HG02943 (cell line): ENCODE results near the gene MMP17.

Experiments used
- ATAC-seq: cut with Tn5 transposase; IDR thresholded peaks from one replicate; pipeline ENCODE4 v1.9.1; 2021; ENCODE audit warnings: mild to moderate bottlenecking, low read depth, moderate library complexity; ENCODE audit not compliant: unreplicated experiment

The MMP17 gene

DNA sequence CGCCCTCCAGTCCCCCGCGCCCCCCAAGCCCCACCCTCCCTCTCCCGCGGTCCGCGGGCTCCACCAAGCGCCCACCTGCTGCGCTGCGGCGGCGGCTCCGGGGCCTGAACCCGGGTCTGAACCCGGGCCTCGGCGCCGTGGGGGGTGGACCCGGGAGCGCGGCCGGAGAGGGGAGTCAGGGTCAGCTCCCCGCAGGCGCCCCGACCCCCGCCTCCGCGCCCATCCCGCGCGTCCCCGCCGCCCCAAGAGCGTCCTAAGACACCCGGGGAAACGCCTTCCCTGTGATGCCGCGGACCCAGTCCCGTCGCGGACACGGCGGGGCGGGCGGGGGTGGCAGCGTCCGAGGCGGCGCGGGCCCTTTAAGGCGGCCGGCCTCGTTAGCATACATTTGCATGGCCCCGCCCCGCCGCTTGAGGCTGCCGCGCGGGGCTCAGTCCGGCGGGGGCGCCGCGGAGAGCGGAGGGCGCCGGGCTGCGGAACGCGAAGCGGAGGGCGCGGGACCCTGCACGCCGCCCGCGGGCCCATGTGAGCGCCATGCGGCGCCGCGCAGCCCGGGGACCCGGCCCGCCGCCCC lies at the start of gene MMP17:
Gene MMP17 (plus strand): TSS at position 433 of the 574 bp plus-strand sequence. CDS start 102 bp downstream, at position 535.
- ATAC-seq = no peak

DNA sequence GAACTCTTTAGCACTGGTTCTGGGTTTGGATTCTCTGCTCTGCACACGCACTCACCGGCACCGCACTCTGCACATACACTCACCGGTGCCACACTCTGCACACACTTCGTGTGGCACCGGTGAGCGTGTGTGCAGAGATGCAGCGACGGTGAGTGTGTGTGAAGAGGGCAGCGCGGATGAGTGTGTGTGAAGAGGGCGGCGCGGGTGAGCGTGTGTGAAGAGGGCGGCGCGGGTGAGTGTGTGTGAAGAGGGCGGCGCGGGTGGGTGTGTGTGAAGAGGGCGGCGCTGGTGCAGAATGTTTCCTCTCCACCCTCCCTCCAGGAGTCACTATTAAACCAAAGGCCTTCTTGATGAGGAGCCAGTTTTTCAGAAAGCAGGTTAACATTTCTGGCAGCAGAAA lies 49.2 kb upstream of the MMP17 start:
- no peak for ATAC-seq

DNA sequence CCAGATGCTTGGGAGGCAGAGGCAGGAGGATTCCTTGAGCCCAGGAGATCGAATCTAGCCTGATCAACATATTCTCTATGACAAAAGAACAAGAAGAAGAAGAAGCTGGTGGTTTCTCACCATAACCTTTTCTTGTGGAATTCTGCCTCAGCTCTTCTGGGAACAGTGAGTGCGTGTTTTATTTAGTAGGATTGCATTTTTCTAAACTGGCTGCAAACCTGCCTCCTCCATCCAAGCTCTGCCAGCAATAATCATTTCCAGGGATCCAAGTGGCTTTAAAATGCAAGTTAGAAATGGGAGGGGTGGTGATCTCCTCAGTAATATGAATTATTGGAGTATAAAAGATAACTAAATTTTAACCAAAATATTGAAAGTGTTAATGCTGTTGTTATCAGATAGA lies 46.1 kb upstream of the MMP17 start:
- no peak for ATAC-seq

DNA sequence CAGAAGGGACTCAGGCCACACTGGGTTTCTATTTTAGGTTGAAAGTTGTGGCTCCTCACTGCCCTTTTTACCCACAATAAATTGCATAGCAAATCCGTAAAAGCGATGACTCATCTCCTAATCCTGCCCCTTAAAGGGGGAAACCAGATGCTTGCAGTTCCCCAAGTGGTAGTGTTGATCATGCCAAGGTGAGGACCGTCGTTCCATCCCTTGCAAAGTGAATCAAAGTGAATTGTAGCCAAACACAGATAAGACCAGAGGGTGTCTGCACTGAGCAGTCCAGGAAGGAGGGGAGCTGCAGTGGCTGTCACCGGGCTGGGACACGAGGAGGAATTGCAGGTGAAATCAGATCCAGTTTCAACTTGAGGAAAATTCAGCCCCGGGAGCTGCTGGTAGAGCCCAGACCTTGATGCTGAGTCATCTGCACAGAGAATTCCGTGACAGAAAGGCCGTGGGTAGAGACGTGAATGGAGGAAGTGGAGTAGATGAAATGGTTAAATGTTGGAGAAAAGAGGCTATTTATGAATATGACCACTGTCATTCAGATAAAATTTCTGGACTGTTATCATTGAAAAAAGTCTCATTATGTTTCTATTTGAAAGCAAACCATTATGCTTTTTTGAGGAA lies 44.2 kb upstream of the MMP17 start:
- no peak for ATAC-seq

DNA sequence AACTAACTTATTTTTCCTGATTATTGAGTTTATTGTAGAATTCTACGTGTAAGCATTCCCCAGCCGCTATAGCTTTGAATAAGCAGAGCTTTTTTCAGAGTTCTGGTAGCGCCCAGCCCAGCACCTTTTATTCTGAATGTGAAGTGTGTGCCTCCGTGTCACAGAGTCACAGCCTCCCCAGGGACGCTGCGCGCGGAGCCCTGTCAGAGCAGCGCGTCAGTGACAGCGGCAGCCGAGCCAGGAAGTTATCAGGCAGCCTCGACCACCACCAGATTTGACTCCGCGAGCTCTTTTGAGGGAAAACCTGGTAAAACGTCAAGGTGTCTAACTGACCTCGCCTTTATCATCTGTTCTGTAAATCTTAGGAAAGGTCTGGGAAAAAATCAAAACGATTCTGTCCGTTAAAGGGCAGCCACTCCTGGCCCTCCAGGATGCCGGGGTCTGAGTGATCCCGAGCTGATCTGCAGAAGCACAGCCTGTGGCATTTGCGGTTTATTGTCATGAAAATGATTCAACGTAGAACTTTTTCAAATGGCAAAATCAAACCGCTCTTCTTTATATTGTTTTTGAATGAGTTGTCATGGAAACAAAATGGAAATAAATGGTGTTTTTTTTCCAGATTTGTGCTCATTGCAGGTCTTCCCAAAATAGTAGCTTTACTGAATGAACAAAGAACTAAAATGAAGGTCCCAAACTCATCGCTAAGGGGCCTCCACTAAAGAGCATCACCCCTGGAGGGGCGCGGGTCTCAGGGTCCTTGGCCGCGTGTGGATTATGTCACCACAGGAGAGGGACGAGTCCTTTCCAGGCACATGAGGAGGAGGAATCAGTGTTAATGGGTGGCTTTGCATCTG lies 43.1 kb upstream of the MMP17 start:
- ATAC-seq = no peak

DNA sequence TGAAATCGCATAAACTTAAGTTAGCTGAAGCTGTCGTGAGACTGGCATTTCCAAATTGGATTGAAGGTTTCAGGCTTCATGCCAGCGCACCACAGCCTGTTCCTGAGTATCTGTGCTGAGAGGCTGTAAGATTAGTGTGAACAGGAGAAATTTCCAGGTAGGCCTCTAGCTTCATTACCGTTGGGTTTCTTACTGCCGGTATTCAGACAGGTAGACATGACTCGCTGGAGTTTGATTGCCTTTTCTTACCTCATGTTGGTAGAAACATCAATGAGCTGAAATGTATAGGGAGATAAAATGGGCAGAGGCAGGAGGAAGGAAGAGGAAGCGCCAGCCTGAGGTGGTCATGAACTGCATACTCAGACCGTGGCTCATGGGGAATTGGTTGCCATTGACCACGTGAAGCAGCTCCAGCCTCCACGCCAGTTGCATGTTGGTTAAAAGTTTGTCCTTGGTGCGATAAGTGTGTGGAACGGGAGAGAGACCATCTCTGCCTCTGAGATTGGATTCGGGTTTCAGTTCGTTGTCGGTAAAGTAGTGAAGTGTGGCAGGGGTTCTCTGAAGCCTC lies 42.3 kb upstream of the MMP17 start:
- no peak for ATAC-seq

DNA sequence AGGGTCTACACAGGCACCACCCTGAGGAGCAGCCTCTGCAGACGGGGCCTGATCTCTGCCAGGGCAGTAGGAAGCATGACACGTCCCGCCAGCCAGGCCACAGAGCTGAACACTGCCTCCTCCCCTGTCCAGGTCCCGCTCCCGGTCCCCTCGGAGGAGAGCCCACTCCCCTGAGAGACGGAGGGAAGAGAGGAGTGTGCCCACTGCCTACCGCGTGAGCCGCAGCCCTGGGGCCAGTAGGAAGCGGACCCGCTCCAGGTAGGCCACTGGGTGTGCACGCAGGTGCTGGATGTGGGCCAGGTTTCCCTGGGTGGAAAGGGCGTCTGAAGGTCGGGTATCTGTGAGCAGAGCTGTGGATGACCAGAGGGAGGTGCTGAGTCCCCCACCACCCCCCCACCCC lies 41.9 kb upstream of the MMP17 start:
- no peak for ATAC-seq

DNA sequence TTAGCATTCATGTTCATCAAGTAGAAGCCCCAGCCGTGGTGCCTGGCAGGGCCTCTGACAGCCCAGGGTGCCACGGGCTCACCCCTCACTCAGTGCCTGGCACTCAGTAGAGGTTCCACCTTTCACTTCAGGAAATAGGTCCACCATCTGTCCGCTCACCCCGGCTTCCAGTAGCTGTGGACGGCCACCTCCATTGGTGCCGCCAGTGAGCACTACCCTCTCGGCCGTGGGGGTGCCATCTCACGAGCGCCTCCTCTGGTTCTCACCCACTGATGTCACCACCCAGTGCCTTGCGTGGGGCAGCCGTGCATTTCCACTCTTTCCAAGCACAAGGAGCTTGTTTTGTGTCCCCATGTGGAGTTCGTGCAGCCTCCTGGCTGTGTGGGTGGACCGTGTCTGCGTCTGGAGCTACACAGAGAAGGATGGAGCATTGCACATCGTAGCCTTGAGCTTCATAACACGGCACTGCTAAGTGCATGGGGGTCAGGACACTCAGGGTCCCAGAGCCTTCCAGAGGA lies 41.0 kb upstream of the MMP17 start:
- ATAC-seq = no peak

DNA sequence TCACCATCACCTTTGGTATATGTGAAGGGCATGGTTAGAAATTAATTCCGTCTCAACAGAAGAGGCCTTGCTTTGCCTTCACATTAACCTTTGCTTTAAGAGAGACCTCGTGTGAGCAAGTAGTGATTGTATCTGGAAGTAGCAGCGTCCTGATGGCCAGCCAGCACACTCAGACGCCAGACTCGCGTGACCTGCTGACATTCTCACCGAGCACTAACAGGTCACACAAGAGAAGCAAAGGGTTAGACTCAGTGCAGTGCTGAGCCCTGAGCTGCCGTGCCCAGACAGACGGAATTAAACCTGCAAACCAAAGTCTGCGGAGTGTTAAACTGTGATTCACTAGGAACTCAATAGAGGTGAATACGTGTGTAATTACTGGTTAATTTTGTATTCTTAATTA lies 40.1 kb upstream of the MMP17 start:
- no peak for ATAC-seq

DNA sequence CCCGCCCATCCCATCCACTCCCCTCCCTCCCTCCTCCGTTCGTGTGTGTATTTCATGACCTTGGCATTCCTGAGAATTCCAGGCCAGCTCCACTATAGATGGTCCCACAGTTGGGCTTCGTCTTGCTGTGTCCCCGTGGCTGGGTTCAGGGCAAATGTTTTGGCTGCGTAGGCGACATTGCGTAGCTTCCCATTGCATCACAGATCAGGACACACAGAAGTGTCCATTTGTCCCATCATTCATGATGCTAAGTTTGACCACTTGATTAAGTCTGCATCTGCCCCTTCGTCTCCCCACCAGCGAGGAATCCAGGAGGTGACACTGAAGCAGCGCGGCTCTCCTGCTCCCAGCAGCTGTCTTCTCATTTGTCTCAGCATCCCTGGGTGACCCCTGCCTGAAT lies 38.6 kb upstream of the MMP17 start:
- ATAC-seq = no peak

DNA sequence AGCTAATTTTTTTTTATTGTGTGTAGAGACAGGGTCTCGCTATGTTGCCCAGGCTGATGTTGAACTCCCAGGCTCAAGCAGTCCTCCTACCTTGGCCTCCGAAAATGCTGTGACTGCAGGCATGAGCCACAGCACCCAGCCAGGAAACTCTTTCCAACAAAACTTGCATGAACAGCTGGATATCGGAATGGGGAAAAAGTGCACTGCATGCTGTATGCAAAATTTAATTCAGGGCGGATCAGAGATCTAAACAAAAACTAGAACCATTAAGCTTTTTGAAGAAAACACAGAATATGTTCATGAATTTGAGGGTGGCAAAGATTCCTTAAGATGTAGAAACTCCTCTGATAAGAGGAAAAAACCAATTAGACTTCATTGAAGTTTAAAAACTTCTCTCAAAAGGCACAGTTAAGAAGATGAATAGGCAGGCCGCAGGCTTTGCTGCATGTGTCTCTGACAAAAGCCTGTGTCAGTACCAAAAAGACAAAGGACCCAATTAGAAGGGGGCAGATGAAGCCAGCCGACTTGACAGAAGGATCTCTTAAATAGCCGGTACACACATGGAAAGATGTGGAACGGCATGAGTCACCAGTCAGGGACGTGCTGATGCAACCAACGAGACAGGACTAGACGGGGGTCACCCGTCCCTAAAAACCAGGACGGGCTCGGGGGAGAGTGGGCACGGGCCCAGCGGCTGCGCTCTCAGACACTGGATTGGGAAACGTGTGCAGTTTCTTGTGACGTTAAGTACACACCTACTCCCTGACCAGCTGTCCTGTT lies 34.8 kb upstream of the MMP17 start:
- ATAC-seq = no peak

DNA sequence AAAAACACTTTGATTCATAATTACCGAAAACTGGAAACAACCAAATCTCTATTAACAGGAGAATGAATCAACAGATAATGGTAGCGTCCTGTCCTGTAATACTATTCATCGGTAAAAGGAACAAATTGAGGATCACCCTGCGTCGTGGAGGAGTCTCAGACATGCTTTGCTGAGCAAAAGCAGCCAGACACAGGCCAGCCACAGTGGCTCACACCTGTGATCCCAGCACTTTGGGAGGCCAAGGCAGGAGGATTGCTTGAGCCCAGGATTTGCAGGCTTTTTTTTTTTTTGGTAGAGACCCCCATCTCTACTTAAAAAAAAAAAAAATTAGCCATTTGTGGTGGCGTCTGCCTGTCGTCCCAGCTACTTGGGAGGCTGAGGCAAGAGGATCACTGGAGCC lies 34.1 kb upstream of the MMP17 start:
- no peak for ATAC-seq

DNA sequence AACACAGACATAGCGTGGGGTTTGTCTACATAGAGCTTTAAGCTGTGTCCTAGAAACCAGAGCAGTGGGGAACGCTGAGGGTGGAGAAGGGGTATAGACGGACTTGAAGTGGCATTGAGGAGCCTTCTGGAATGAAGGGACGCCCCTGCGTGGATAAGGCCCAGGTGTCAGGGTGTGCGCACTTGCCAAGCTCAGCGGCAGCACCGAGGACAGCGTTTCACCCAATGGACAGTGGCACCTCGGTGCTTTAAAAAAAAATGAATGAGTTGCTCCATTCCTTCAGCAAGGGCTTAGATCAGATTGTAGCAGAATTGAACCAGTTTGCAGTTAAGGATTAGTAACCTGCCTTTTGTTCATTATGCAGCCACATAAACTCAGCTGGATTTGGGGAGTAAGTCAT lies 33.6 kb upstream of the MMP17 start:
- ATAC-seq = no peak

DNA sequence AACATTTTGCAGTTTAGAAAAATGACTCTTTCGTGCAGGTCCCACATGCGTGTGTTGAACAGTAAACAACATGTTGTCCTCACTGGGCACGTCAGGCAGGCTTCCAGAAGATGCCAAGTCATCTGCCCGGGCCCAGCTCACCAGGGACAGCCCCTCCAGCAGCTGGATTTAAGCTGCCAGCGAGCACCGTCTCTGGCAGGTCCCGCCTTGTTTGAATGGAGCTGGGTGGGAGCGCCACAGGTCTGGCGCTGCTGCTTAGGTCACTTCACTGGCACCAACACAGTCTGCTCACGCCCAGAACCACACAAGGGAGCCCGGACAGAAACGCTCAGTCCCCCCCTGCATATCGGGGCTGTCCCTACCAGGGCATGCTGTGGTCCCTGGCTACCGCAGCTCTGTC lies 33.1 kb upstream of the MMP17 start:
- no peak for ATAC-seq

DNA sequence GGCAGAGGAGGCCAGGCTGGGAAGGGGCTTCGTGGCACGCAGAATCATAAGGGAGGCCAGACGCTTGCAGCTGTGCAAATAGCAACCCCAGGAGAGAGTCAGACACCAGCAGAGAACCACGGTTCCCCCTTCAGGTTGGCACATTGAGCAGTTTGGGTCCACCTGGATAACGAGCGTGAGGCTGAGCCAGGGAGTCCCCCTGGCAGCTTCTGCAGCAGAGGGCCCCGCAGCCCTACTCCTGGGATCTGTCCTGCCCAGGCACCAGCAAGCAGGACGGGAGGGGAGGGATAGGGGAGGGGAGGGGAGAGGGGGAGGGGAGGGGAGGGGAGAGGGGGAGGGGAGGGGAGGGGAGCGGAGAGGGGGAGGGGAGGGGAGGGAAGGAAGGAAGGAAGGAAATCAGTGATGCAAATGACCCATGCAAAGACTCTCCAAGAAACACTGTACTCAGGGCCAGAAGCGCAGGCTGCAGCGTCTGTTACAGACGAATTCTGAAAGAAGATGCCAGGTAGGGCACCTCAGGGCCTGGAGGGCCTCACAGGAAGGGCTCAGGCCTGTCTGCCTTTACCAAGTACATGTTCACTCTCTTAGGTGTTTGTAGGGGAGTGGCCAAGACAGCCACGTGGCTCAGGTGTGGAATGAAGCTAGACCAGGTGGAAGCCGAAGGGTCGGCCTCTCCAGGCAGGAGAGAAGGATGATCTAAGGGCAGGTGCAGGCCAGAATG lies 32.3 kb upstream of the MMP17 start:
- no peak for ATAC-seq

DNA sequence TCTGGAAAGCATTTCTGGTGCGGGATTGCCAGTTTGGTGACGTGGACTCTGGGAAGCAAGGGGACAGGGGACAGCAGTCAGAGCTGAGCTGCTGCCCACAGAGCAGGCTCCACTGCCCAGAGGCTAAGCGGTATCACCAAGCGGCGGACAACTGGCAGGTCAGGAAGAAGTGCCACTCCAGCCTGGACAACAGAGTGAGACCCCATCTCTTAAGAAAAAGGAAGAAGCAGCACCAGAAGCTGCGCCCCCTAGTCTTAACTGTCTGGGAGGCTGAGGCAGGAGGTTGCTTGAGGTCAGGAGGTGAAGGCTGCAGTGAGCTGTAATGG lies 31.8 kb upstream of the MMP17 start:
- ATAC-seq = no peak

DNA sequence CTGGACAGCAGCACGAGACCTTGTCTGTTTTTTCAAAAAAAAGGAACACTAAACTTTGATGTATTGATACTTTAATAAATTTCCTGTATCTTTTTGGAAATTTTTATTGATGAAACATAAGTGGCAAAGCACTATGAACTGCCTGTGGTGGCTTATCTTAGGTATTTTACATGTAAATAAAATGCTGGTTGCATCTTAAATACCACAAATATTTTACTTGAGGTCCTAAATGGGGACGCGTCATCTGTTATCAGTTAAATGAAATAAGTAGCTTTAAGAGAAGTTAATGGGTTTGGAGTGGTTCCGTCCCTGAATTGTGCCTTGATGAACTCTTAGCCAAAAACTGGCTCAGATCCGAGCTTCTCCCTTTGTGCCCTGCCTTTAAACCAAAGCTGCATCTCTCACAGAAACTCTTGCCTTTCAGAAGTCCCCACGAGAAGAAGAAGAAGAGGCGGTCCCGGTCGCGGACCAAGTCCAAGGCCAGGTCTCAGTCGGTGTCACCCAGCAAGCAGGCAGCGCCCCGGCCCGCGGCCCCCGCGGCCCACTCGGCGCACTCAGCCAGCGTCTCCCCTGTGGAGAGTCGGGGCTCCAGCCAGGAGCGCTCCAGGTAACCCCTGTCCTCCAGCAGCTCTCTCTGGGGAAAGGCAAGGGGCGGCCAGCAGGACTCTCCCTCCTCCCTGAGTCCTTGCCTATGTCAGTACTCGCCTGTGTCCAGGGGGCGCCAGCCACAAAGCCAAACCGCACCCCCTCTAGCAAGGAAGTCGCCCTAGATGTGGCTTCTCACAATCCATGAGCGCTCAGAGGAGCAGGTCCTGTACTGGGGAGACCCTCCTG lies 31.2 kb upstream of the MMP17 start:
- ATAC-seq = no peak

DNA sequence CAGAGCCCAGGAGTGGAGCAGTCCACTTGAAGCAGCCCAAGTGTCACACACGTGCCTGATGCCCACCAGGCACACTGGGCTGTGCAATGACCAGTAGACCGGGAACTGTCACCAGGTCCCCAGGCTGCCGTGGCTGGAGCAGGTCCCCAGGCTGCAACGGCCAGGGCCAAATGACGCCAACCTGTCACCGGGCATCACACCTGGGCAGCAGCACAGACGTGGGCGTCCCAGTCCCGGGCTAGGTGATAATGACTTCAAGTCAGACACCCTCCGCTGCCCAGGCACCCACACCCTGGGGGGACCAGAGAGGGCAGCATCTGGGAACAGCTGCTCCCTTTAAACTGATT lies 30.6 kb upstream of the MMP17 start:
- no peak for ATAC-seq

DNA sequence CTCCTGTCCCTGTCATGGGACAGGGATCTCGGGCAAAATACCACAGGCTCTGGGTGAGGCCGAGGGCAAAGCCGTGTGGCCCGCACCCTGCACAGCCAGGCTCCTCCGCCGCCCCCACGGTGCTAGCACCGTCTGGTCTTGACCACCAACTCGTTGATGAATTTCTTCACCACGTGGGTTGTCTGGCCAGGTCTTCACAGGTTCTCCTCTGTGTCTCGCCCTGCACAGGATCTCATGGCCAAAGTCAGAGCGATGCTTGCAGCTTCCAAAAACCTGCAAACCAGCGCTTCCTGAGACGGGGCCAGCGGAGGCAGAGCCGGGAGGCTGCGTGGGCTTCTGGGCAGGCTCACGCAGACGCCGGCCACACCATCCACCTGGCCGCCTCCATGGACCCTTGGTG lies 29.0 kb upstream of the MMP17 start:
- no peak for ATAC-seq
